NCI-H510A treated with DMSO at 0.1 percent for 48 hours (cell line): Measurements from ENCODE around the gene TOR1AIP1.
A peak's percentile ranks its signal among the peaks of the same experiment; 100 is the strongest.
"Not testable (repeated sequence)": the region's sequence is repeated elsewhere in the genome, so short reads cannot be mapped to it uniquely, and the experiment has no call there.

ENCODE experiments used
- DNase-seq: peaks from one replicate; lab custom pipeline; 2025; lab: John Stamatoyannopoulos, UW

The TOR1AIP1 gene, protein sequence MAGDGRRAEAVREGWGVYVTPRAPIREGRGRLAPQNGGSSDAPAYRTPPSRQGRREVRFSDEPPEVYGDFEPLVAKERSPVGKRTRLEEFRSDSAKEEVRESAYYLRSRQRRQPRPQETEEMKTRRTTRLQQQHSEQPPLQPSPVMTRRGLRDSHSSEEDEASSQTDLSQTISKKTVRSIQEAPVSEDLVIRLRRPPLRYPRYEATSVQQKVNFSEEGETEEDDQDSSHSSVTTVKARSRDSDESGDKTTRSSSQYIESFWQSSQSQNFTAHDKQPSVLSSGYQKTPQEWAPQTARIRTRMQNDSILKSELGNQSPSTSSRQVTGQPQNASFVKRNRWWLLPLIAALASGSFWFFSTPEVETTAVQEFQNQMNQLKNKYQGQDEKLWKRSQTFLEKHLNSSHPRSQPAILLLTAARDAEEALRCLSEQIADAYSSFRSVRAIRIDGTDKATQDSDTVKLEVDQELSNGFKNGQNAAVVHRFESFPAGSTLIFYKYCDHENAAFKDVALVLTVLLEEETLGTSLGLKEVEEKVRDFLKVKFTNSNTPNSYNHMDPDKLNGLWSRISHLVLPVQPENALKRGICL

DNA sequence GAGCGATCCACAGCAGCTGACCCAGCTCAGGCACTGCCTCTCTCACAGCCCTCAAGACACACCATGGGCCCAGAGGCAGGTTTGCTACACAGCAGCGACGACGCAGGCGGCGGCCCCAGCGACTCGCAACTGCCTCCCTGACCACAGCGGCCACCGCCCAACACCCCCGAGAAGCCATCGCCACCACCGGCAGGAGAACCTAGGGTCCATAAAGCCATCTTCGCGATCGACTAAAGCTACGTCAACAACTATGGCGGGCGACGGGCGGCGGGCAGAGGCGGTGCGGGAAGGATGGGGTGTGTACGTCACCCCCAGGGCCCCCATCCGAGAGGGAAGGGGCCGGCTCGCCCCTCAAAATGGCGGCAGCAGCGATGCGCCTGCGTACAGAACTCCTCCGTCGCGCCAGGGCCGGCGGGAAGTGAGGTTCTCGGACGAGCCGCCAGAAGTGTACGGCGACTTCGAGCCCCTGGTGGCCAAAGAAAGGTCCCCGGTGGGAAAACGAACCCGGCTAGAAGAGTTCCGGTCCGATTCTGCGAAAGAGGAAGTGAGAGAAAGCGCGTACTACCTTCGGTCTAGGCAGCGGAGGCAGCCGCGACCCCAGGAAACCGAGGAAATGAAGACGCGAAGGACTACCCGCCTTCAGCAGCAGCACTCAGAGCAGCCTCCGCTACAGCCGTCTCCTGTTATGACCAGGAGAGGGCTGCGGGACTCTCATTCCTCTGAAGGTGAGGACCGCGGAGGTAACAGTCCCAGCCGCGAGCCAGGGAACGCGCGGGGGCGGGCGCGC lies at the start of gene TOR1AIP1:
TSS of gene TOR1AIP1 (plus strand) at position 33 of the 787 bp plus-strand sequence. CDS start at position 251, 218 bp downstream.
- peak; percentile 93 for DNase-seq

DNA sequence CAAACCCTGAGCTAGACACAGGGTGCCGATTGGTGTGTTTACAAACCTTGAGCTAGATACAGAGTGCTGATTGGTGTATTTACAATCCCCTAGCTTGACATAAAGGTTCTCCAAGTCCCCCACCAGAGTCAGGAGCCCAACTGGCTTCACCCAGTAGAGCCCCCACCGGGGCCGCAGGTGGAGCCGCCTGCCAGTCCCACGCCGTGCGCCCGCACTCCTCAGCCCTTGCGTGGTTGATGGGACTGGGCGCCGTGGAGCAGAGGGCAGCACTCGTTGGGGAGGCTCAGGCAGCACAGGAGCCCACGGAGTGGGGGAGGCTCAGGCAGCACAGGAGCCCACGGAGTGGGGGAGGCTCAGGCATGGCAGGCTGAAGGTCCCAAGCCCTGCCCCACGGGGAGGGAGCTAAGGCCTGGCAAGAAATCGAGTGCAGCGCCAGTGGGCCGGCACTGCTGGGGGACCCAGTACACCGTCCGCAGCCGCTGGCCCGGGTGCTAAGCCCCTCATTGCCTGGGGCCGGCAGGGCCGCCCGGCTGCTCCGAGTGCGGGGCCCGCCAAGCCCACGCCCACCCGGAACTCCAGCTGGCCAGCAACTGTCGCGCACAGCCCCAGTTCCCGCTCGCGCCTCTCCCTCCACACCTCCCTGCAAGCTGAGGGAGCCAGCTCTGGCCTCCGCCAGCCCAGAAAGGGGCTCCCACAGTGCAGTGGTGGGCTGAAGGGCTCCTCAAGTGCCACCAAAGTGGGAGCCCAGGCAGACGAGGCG lies 45.2 kb upstream of the TOR1AIP1 start:
- not testable (repeated sequence) for DNase-seq

DNA sequence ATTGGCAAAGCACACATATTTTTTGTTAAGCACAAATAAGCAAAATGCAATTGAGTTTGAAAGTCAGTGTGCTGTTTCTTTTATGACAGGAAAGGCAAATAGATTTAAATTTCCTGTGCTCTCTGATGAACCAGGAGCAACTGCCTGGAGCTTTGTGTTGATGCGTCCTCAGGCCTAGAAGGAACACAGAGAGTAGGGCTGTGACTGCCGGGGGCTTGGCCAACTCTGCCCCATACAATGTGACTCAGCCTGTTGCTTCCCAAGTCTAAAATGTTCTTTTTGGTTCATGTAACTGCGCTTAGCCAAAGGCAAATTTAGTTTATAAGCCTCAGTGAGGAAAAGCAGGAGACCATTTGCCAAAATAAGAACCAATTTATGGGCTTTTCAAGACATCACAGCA lies 42.0 kb upstream of the TOR1AIP1 start:
- DNase-seq: no peak

DNA sequence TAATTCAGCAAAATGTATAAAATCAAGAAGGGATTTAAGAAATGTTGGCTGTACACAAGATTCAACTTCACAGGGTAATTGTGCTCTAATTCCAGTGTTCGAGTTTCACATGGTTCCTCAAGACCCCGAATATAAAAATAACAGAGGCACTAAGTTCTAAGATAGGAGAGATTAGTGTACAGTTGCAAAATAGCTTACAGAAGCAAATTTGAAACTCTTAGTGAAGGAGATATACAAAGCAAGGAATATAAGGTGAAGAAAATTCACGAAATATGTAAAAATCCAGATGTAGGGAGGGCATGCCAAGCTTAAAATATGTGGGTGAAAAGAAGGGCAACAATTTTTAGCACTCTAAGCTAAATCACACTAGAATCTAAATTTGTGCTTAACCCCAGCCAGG lies 33.9 kb upstream of the TOR1AIP1 start:
- no peak for DNase-seq

DNA sequence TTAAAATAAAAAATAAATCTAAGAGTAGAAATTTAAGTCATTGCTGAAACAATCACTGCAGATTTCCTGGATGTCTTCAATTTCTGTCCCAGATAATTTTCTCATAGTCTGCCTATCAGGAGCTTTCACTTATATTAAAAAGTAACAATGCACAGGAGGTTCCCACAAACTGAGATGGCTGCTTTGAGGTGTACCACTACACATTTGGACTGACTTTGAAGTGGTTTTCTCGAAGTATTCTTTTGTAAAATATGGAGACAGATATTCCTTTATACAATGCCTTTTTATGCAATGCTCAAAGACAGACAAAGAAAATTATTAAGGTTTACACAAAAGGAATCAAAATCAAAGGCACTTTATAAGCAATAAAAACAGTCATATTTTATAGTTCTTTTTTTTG lies 29.0 kb upstream of the TOR1AIP1 start:
- DNase-seq: no peak

DNA sequence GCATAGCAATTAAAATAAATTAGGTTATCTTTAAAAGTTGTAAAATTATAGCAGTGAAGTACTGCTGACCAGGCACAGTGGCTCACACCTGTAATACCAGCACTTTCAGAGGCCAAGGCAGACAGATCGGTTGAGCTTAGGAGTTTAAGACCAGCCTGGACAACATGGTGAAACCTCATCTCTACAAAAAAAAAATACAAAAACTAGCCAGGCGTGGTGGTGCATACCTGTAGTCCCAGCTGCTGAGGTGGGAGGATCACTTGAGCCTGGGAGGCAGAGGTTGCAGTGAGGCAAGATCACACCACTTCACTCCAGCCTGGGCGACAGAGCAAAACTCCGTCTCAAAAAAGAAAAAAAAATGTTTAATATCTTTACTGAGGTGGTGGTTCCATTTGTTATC lies 26.3 kb upstream of the TOR1AIP1 start:
- not testable (repeated sequence) for DNase-seq

DNA sequence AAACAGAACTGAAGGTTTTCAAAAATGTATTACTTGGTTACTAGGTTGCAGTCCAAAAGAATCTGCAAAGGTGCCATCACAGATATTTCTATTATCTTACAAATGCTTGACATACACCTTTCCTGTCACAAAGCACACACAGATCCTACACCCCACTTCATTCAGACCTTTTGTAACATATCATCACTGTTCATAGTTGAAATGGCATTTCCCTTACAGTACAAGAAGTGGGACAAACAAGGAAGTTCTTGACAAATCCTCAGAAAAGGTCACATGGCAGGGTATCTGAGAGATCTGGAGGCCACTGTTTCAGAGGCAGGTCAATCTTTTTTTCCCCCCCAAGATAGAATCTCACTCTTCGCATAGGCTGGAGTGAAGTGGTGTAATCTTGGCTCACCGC lies 25.8 kb upstream of the TOR1AIP1 start:
- DNase-seq: no peak

DNA sequence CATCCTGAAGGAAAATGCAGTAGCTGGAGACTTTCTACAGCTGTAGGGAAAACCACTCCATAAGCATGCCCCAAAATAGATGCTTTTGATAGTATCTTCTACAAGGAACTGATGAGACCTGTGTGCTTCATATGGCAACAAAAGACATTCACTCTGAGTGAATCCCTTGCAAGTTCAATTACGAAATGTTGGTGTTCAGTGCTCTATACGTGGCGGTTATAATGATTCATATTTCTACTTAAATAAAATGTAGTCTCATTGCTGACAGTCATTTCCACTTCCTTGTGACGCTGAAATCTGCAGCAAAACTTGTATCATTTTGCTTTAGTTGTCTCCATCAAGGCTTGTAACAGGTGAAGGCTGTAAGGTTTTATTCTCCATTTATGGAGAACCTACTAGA lies 25.1 kb upstream of the TOR1AIP1 start:
- DNase-seq: no peak

DNA sequence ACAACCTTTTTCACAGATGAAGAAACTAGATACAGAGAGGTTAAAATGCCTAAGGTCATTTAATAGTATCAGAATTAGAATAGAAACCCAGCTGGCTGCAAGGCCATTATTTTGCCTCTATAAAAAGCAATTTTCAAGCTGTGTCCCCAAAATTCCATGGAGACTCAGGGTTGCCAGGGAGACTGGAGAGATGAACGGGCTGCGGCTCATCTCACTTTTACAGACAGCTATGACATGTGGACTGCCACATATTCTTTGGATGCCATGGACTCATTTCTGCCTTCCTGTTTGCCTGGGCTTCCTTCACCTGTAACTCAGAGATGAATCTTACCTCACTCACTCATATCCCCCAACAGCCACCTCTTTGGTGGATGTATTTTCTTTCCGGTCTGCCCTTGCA lies 21.4 kb upstream of the TOR1AIP1 start:
- DNase-seq: no peak

DNA sequence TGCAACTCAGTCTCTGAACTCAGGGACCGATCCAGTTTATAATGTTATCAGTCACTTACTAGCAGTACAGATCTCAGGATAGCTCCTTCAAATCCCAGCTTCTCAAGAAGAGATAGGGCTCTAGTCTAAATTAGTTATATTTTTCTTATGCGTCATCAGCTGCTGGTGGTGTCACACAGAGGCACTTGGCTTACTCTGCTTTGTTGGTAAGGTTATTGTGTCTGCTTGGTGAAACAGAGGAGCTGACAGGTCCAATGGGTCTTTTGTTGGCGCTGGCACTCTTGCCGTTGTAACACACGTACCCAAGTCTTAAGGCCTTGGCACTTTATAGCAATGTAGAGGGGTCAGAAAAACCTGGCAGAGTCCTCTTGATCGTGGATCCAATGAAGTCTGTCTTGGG lies 16.7 kb upstream of the TOR1AIP1 start:
- DNase-seq: no peak

DNA sequence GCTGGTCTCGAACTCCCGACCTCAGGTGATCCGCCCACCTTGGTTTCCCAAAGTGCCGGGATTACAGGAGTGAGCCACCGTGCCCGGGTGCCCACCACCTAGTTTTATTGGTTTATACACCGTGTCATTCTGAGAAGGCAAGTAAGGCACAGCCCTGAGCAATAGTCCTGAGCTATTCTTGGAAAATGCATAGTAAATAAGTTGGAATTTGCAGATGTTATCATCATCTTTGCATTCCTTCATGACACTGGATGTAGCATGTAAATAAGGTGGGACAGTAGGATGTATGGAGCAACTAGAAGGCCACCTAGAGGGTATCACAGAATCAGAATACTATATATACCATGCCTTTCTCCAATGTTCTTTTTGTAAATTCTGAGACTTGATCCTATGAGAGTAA lies 15.5 kb upstream of the TOR1AIP1 start:
- DNase-seq: no peak

DNA sequence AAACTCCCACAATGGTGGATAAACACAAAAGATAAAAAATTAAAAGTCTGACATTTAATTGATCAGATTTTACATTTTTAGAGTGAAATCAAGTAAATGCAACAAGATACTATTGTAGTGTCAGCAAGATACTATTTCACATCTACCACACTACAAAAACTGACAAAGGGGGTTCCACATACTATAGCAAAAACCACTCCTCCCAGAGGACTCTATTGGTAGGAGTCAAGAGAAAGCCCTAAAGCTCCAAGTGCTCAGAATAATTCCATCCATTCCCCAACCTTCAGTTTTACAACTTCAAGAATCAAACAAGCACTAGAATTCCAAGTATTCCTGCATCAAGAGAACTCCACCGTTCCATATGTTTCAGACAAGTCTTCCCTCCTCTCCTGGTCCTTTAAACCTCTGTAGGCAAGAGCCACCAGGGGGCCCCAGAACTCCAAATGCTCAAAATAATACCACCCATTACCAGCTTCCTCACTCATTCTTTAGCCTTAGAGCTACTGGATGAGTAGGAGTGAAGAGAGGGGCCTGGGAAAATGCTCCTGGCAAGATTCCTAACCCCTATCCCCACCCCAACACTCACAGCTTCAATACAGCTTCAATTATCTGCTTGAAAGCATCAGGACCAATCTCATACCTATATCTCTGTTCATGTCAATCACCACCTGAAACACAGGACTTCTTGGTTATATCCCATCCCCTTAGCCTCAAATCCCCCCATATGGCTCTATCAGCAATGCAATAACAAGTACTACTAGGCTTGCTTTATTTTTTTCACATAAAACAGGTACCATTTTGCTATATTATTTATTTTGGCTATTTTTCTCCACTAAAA lies 14.4 kb upstream of the TOR1AIP1 start:
- peak; percentile 45 for DNase-seq

DNA sequence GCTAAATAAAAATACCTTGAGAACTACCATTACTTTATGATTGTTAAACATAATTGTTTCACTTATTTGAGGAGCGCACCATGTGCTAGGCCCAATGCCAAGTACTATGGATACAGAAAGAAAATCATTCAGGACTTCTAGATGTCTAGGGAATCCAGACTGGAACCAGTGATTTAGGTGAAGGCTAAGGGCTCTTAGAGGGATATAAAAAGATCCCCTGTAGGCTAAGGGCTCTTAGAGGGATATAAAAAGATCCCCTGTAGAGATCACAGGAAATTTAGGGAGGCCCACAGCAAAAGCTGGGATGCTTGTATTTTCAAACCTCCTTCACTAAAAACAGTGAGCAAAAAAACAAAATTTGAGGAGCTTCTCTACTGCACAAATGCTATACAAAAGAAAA lies 11.2 kb upstream of the TOR1AIP1 start:
- no peak for DNase-seq

DNA sequence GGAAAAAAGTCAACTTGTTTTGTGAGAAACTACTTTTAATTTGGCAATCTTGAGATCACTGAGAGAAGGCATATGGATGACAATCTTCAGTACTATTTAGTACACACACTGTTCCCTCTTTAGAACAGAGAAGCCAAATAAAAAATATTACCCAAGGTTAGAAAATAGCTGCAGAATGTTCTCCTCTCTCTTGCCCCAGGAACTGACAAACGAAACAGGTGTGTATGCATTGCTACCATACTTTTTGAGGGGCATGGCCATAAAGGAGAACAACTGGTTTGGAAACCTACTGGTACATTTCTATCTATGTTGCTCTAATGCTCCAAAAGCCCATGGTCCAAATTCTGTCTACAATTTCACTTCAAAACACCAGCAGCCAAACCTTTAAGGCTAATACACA lies 10.1 kb upstream of the TOR1AIP1 start:
- no peak for DNase-seq

DNA sequence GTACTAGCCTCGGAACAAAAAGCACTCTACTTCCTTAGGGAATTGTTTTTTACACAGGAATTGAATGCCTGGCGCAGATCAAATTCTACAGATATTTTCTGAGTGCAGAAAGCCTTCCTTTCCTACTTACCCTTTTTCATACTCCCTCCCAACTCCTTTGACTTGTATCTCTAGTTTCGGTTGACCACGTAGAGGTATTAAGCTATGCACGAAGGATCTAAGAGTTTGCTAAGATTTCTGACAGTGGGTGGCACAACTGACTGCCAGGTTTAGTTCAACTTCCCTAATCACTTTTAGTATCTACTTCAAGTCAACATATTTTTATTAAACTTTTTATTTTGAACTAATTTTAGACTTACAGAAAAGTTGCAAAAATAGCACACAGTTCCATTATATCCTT lies 9.5 kb upstream of the TOR1AIP1 start:
- DNase-seq: no peak

DNA sequence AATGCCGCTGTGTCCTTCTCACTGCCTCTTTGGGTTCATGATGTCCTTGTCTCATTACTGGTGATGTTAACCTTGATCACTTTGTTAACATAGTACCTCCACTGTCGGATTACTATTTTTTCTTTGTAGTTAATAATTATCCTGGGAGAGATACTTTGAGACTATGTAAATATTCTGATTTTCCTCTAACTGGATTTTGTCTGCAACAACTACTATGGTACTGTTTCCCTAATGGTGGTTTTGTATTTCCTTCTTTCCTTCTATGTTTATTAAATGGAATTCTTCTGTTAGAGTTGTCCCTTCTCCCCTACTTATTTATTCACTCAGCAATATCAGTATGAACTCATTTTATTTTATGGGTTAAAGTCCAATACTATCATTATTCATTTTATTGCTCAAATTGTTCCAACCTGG lies 8.6 kb upstream of the TOR1AIP1 start:
- DNase-seq: no peak

DNA sequence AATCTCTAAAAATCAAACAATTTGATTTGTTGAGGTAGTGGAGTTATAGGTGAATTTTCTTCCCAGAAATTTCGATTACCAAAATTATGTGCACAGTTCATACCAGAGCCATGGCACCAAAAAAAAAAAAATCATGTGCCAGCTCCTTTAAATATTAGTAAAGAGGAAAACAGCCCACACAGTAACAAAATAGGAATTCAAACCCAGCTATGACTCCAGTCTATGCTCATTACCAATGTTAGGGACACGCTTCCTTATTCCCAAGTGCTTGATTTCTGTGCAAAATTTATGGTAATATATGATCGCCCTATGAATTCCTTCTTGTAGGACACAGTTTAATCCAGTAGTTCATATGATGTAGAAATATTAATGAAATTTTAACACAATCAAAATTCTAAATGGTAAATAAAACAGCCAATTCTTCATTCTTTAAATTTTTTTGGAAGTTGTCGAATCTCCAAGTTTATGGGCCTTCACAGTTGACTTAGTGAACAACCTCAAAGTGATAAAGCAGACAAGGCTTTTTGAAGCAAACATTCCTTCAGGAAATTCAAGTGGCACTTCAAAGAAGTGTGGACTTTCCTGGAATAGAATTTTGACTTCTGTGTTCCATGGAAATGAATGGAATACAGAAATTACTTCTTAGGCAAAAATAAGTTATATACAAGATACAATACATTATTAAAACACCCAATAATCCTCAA lies 6.3 kb upstream of the TOR1AIP1 start:
- no peak for DNase-seq

DNA sequence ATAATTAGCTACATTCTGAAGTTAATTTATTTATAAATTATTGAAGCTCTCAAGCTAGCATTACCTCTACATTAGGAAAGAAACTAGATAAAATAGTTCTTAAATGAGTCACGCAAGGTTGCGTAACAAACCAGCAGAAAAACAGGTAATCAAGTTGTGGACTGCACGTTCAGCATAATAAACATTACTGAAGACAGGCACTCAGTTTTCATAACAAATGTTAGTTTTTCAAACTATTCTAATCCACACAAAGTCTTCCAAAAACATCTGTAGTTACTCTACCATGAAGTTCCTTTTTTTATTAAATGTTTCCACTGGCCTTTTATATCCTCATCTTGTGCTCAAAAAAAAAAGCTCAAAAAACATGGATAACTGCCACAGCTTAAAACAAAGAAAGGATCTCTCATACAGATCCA lies 5.8 kb upstream of the TOR1AIP1 start:
- DNase-seq: no peak

DNA sequence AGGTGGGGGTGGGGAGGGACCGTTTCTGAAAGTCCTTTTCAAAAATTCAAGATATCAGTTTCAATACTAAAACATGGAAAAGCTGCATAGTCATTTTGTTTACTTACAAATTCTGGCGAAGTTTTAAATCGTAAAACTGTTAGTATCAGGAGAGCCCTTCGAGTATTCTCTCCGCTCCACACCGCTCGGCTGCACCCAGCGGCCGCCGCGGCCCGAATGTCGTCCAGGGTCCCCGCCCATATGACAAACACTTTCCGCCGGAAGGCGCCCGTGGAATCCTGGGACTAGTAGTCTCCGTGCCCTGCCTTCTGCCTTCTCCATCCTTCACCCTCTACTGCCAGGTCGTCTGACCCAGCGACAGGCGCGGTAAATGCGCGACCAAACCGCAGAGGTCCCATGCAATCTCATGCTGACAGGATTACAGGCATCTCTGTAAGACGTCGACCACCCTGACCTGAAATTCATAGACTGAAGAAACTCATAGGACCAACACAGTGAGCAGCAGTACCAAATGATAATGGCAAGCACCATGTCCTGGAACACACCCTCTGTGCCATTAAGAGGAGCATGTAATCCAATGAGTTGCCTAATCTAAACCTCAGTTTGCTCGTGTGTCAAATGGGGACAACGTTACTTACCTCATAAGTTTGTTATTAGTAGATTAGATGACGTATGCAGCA lies 4.4 kb upstream of the TOR1AIP1 start, which contains the start of gene TOR1AIP2:
TSS of gene TOR1AIP2 (minus strand) at position 218 of the 680 bp plus-strand sequence. CDS start 25,138 bp downstream, outside the sequence.
- peak; percentile 90 for DNase-seq

DNA sequence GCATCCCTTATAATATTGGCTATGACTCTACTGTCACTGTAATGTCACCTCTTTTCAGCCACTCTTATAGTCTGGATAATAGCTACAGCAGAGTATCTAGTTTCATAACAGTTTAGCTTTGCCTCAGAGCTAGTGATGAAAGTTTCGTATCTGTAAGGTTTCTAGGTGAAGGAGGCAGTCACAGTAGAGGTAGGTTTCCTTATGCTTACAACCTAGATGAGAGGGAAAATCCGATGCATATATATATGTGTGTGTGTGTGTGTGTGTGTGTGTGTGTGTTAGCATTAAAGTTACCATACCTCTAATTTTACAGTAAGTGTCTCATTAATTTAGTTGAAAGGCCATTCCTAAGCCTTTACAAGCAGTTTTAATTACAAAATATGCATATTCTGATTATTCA lies 2.3 kb upstream of the TOR1AIP1 start:
- no peak for DNase-seq
